Measurements from ENCODE around the gene SOHLH2.

DNA sequence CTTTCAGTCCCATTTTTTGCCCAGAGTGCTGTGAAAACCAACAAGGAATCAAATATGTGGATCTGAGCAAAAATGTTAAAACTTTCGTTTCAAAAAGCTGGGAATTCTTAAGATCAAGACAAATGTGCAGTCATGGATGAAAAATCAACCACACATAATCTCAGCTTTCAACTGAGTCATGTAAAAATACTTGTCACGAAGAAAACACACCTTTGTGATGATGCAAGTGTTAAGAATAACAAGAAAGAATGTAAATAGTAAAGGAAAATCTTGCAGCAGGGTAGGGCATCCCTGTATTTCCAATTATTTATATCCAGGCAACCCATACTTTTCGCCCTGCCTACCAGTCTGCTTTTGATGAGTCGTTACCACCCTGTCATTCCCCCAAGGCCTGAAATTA, 55.7 kb downstream of the SOHLH2 start:
- TF ChIP-seq, protein P1, sequence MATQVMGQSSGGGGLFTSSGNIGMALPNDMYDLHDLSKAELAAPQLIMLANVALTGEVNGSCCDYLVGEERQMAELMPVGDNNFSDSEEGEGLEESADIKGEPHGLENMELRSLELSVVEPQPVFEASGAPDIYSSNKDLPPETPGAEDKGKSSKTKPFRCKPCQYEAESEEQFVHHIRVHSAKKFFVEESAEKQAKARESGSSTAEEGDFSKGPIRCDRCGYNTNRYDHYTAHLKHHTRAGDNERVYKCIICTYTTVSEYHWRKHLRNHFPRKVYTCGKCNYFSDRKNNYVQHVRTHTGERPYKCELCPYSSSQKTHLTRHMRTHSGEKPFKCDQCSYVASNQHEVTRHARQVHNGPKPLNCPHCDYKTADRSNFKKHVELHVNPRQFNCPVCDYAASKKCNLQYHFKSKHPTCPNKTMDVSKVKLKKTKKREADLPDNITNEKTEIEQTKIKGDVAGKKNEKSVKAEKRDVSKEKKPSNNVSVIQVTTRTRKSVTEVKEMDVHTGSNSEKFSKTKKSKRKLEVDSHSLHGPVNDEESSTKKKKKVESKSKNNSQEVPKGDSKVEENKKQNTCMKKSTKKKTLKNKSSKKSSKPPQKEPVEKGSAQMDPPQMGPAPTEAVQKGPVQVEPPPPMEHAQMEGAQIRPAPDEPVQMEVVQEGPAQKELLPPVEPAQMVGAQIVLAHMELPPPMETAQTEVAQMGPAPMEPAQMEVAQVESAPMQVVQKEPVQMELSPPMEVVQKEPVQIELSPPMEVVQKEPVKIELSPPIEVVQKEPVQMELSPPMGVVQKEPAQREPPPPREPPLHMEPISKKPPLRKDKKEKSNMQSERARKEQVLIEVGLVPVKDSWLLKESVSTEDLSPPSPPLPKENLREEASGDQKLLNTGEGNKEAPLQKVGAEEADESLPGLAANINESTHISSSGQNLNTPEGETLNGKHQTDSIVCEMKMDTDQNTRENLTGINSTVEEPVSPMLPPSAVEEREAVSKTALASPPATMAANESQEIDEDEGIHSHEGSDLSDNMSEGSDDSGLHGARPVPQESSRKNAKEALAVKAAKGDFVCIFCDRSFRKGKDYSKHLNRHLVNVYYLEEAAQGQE (IDR thresholded peaks at IDR 0.05; ENCODE audit: low read depth, low read length), result no peak
- TF ChIP-seq, protein P2, sequence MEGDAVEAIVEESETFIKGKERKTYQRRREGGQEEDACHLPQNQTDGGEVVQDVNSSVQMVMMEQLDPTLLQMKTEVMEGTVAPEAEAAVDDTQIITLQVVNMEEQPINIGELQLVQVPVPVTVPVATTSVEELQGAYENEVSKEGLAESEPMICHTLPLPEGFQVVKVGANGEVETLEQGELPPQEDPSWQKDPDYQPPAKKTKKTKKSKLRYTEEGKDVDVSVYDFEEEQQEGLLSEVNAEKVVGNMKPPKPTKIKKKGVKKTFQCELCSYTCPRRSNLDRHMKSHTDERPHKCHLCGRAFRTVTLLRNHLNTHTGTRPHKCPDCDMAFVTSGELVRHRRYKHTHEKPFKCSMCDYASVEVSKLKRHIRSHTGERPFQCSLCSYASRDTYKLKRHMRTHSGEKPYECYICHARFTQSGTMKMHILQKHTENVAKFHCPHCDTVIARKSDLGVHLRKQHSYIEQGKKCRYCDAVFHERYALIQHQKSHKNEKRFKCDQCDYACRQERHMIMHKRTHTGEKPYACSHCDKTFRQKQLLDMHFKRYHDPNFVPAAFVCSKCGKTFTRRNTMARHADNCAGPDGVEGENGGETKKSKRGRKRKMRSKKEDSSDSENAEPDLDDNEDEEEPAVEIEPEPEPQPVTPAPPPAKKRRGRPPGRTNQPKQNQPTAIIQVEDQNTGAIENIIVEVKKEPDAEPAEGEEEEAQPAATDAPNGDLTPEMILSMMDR (IDR thresholded peaks at IDR 0.05), result no peak
- TF ChIP-seq FOSL2 (IDR thresholded peaks at IDR 0.05; ENCODE audit: borderline replicate concordance, low read depth) (peak; percentile 2; the same call in 1 of the 2 replicates), POLR2AphosphoS5 (IDR thresholded peaks at IDR 0.05; ENCODE audit: low read depth, low read length) (no peak), RFX5 (IDR thresholded peaks at IDR 0.05; ENCODE audit: low read length) (no peak), RAD21 (IDR thresholded peaks at IDR 0.05; ENCODE audit: low read length) (no peak), TCF12 (IDR thresholded peaks at IDR 0.05) (no peak), EP300 (IDR thresholded peaks at IDR 0.05; ENCODE audit: borderline replicate concordance in 1 of 2, low read depth in 1 of 2, low read length in 1 of 2) (no peak), GABPA (IDR thresholded peaks at IDR 0.05; ENCODE audit: low read depth) (no peak), MXI1 (IDR thresholded peaks at IDR 0.05; ENCODE audit: low read depth, low read length) (no peak), GATA2 (CRISPR knock-in tag; IDR thresholded peaks at IDR 0.05) (no peak), JUND (IDR thresholded peaks at IDR 0.05) (no peak)
- TF ChIP-seq, protein P3, sequence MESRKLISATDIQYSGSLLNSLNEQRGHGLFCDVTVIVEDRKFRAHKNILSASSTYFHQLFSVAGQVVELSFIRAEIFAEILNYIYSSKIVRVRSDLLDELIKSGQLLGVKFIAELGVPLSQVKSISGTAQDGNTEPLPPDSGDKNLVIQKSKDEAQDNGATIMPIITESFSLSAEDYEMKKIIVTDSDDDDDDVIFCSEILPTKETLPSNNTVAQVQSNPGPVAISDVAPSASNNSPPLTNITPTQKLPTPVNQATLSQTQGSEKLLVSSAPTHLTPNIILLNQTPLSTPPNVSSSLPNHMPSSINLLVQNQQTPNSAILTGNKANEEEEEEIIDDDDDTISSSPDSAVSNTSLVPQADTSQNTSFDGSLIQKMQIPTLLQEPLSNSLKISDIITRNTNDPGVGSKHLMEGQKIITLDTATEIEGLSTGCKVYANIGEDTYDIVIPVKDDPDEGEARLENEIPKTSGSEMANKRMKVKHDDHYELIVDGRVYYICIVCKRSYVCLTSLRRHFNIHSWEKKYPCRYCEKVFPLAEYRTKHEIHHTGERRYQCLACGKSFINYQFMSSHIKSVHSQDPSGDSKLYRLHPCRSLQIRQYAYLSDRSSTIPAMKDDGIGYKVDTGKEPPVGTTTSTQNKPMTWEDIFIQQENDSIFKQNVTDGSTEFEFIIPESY (IDR thresholded peaks at IDR 0.05; ENCODE audit: borderline replicate concordance, low read depth), result no peak
- TF ChIP-seq, protein P4, sequence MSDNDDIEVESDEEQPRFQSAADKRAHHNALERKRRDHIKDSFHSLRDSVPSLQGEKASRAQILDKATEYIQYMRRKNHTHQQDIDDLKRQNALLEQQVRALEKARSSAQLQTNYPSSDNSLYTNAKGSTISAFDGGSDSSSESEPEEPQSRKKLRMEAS (IDR thresholded peaks at IDR 0.05; ENCODE audit: low read depth), result no peak

Data from SK-N-SH (cell line).